Ishikawa (cell line): ENCODE data around the gene OXCT1.

ENCODE experiments used
- CEBPB ChIP-seq: IDR thresholded peaks from 2 replicates; pipeline ENCODE4 v1.6.1; 2012
- CREB1 ChIP-seq: IDR thresholded peaks from 2 replicates; pipeline ENCODE4 v1.6.1; 2012; ENCODE audit warnings: low read depth
- EGR1 ChIP-seq: IDR thresholded peaks from 2 replicates; pipeline ENCODE4 v1.6.1; 2012
- EP300 ChIP-seq: IDR thresholded peaks from 2 replicates; pipeline ENCODE4 v1.6.1; 2012; ENCODE audit warnings: borderline replicate concordance
- FOXM1 ChIP-seq: IDR thresholded peaks from 2 replicates; pipeline ENCODE4 v1.6.1; 2012; ENCODE audit warnings: low read depth, borderline replicate concordance
- NFIC ChIP-seq: IDR thresholded peaks from 2 replicates; pipeline ENCODE4 v1.6.1; 2012
- TAF1 ChIP-seq: IDR thresholded peaks from 2 replicates; pipeline ENCODE4 v1.6.1; 2012; ENCODE audit warnings: low read depth, mild to moderate bottlenecking
- TEAD4 ChIP-seq: IDR thresholded peaks from 2 replicates; pipeline ENCODE4 v1.6.1; 2012
- YY1 ChIP-seq: IDR thresholded peaks from 2 replicates; pipeline ENCODE4 v1.6.1; 2012; ENCODE audit warnings: low read depth
- TF ChIP-seq, protein P1 (sequence below): IDR thresholded peaks from 2 replicates; pipeline ENCODE4 v1.6.1; 2012
- TF ChIP-seq, protein P2 (sequence below): IDR thresholded peaks from 2 replicates; pipeline ENCODE4 v1.6.1; 2012
- TF ChIP-seq, protein P3 (sequence below): IDR thresholded peaks from 2 replicates; pipeline ENCODE4 v1.6.1; 2012; ENCODE audit warnings: low read depth, mild to moderate bottlenecking

DNA sequence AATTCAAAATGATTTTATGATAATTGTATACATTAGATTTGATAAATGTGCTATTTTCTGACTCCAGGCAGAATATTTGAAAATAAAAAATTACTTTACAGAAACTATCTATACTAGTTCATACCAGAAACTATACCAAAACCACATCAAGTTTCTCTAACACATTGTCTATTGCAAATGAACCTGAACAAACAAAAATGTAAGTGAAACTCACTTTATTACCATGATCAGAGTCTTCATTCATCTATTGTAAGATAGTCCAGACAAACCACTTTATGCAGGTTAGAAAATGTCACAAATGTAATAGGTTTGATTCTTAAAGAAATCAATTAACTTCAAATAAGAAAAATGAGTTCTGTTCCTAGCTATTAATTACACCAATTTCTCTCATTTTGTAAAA is 99.4 kb downstream of the OXCT1 start:
- no peak for TF ChIP-seq EGR1
- TF ChIP-seq EP300: no peak
- TF ChIP-seq FOXM1: no peak
- no peak for TF ChIP-seq CREB1
- no peak for TF ChIP-seq NFIC
- TF ChIP-seq TEAD4: no peak
- TF ChIP-seq, protein P1, sequence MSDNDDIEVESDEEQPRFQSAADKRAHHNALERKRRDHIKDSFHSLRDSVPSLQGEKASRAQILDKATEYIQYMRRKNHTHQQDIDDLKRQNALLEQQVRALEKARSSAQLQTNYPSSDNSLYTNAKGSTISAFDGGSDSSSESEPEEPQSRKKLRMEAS: no peak
- no peak for TF ChIP-seq TAF1
- TF ChIP-seq, protein P2, sequence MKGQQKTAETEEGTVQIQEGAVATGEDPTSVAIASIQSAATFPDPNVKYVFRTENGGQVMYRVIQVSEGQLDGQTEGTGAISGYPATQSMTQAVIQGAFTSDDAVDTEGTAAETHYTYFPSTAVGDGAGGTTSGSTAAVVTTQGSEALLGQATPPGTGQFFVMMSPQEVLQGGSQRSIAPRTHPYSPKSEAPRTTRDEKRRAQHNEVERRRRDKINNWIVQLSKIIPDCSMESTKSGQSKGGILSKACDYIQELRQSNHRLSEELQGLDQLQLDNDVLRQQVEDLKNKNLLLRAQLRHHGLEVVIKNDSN: no peak
- TF ChIP-seq YY1: no peak
- TF ChIP-seq CEBPB: no peak
- TF ChIP-seq, protein P3, sequence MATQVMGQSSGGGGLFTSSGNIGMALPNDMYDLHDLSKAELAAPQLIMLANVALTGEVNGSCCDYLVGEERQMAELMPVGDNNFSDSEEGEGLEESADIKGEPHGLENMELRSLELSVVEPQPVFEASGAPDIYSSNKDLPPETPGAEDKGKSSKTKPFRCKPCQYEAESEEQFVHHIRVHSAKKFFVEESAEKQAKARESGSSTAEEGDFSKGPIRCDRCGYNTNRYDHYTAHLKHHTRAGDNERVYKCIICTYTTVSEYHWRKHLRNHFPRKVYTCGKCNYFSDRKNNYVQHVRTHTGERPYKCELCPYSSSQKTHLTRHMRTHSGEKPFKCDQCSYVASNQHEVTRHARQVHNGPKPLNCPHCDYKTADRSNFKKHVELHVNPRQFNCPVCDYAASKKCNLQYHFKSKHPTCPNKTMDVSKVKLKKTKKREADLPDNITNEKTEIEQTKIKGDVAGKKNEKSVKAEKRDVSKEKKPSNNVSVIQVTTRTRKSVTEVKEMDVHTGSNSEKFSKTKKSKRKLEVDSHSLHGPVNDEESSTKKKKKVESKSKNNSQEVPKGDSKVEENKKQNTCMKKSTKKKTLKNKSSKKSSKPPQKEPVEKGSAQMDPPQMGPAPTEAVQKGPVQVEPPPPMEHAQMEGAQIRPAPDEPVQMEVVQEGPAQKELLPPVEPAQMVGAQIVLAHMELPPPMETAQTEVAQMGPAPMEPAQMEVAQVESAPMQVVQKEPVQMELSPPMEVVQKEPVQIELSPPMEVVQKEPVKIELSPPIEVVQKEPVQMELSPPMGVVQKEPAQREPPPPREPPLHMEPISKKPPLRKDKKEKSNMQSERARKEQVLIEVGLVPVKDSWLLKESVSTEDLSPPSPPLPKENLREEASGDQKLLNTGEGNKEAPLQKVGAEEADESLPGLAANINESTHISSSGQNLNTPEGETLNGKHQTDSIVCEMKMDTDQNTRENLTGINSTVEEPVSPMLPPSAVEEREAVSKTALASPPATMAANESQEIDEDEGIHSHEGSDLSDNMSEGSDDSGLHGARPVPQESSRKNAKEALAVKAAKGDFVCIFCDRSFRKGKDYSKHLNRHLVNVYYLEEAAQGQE: no peak
